Fibroblast of the aortic adventitia (primary cell): Measurements from ENCODE around the gene TFAP2B. TPM values are rescaled to one million over a fixed set of nuclear protein-coding genes. Genes with fewer than 3 reads are reported as not detected.

Experiments used
- DNase-seq: peaks from one replicate; pipeline ENCODE4 v3.0.0-alpha.2; 2010; ENCODE audit warnings: low read depth
- H3K4me3 ChIP-seq: 2 replicates; pipeline ENCODE4 v1.5.1; 2011; ENCODE audit warnings: low read depth, mild to moderate bottlenecking, control low read depth, low read length, moderate library complexity
- CTCF ChIP-seq: IDR thresholded peaks from 2 replicates; pipeline ENCODE4 v1.5.1; 2011; ENCODE audit warnings: mild to moderate bottlenecking, low read length, control low read depth, inconsistent platforms; ENCODE audit not compliant: insufficient read depth
- total RNA-seq: library from RNA; depleted of rRNA; stranded (reverse); fragments of >200 nt; gene quantifications from 2 replicates; pipeline ENCODE4 v1.2.3, GENCODE V29; 2012; ENCODE audit warnings: low replicate concordance

The TFAP2B gene
- total RNA-seq, 1 donor, result under 0.01 TPM

GRCh38 chr6:50851049-50851845 is 32.6 kb downstream of the TFAP2B start:
- TF ChIP-seq CTCF, result no peak
- no peak for DNase-seq

GRCh38 chr6:50853939-50854338 is 35.3 kb downstream of the TFAP2B start:
- no peak for DNase-seq
- TF ChIP-seq CTCF, result no peak
- no peak overlapping the region for H3K4me3 ChIP-seq

More at GRCh38 chr6:50851049-50851845, 32.6 kb downstream of the TFAP2B start:
- no peak overlapping the region for H3K4me3 ChIP-seq

- no peak for DNase-seq
- no peak for TF ChIP-seq CTCF
- no peak overlapping the region for H3K4me3 ChIP-seq
Observed at GRCh38 chr6:50861692-50862091, 43.0 kb downstream of the TFAP2B start.

- no peak for TF ChIP-seq CTCF
- H3K4me3 ChIP-seq, result no peak overlapping the region
- no peak for DNase-seq
Observed at GRCh38 chr6:50862176-50862575, 43.5 kb downstream of the TFAP2B start.

- H3K4me3 ChIP-seq, result no peak overlapping the region
- DNase-seq, result no peak
- no peak for TF ChIP-seq CTCF
Observed at GRCh38 chr6:50864601-50865000, 45.9 kb downstream of the TFAP2B start.

GRCh38 chr6:50868466-50868865 is 49.8 kb downstream of the TFAP2B start:
- no peak for TF ChIP-seq CTCF
- no peak overlapping the region for H3K4me3 ChIP-seq
- DNase-seq, result no peak

GRCh38 chr6:50873167-50873566 is 54.5 kb downstream of the TFAP2B start:
- no peak for TF ChIP-seq CTCF
- no peak overlapping the region for H3K4me3 ChIP-seq
- no peak for DNase-seq
